ENCODE results near the gene HCFC1R1. TPM values are rescaled to one million over a fixed set of nuclear protein-coding genes. Genes with fewer than 3 reads are reported as not detected.

The HCFC1R1 gene
- polyA plus RNA-seq, 1 of the 3 experiments (the other 2 are of a cell fraction): 54.9 TPM

- no peak overlapping the region for H2AFZ ChIP-seq (ENCODE audit: low read depth)
- no peaks in the 10 kb centered on the region for H3K27me3 ChIP-seq (ENCODE audit: insufficient read depth)
- H3K4me2 ChIP-seq: no peak overlapping the region
- no peak overlapping the region for H3K27ac ChIP-seq (ENCODE audit: low read depth in 2 of 2, low read length in 1 of 2)
- DNase-seq: no peak
- H3K4me3 ChIP-seq (ENCODE audit: low read depth in 2 of 2, low read length in 1 of 2): no peak overlapping the region
- no peaks in the 10 kb centered on the region for H3K9me2 ChIP-seq
- H3K9me3 ChIP-seq: no peaks in the 10 kb centered on the region
- H3K4me1 ChIP-seq (ENCODE audit: control insufficient read depth in 1 of 2, insufficient read depth in 2 of 2, low read depth in 1 of 2, low read length in 1 of 2): peaks cover 0 to 12% of the 10 kb centered on the region in 2 experiments; a peak in 1 of 4 replicates
- POLR2A ChIA-PET: no interaction called here
- H3K36me3 ChIP-seq (replicated peaks in 1 of 2; ENCODE audit: control insufficient read depth in 1 of 2, insufficient read depth in 2 of 2, low read length in 1 of 2): no peaks in the 10 kb centered on the region
- no peaks in the 10 kb centered on the region for H3F3A ChIP-seq (replicated peaks; ENCODE audit: insufficient read depth)
- no peaks in the 10 kb centered on the region for H3K79me2 ChIP-seq (ENCODE audit: insufficient read depth)
- no peak overlapping the region for H3K9ac ChIP-seq
- TF ChIP-seq YY1 (IDR thresholded peaks at IDR 0.05; ENCODE audit: low read depth) (no peak), ELF1 (IDR thresholded peaks at IDR 0.05) (no peak), GABPA (IDR thresholded peaks at IDR 0.05; ENCODE audit: low read depth) (no peak), MEF2A (IDR thresholded peaks at IDR 0.05; ENCODE audit: borderline replicate concordance, low read depth) (no peak), TEAD4 (IDR thresholded peaks at IDR 0.05; ENCODE audit: borderline replicate concordance, insufficient read depth) (no peak), POLR2AphosphoS5 (IDR thresholded peaks at IDR 0.05; ENCODE audit: low read depth, low read length) (no peak), CHD2 (IDR thresholded peaks at IDR 0.05; ENCODE audit: low read length, partially characterized antibody) (no peak), RXRA (IDR thresholded peaks at IDR 0.05; ENCODE audit: borderline replicate concordance, low read depth) (no peak), EP300 (IDR thresholded peaks at IDR 0.05; ENCODE audit: borderline replicate concordance in 1 of 2, low read depth in 1 of 2, low read length in 1 of 2) (no peak), FOSL2 (IDR thresholded peaks at IDR 0.05; ENCODE audit: borderline replicate concordance, low read depth) (no peak), RCOR1 (IDR thresholded peaks at IDR 0.05; ENCODE audit: low read length) (no peak), USF1 (IDR thresholded peaks at IDR 0.05; ENCODE audit: borderline replicate concordance, low read depth) (no peak), NRF1 (IDR thresholded peaks at IDR 0.05; ENCODE audit: low read depth, low read length) (no peak), TCF12 (IDR thresholded peaks at IDR 0.05) (no peak), FOXJ3 (CRISPR knock-in tag; IDR thresholded peaks at IDR 0.05) (no peak)
- TF ChIP-seq, protein P1, sequence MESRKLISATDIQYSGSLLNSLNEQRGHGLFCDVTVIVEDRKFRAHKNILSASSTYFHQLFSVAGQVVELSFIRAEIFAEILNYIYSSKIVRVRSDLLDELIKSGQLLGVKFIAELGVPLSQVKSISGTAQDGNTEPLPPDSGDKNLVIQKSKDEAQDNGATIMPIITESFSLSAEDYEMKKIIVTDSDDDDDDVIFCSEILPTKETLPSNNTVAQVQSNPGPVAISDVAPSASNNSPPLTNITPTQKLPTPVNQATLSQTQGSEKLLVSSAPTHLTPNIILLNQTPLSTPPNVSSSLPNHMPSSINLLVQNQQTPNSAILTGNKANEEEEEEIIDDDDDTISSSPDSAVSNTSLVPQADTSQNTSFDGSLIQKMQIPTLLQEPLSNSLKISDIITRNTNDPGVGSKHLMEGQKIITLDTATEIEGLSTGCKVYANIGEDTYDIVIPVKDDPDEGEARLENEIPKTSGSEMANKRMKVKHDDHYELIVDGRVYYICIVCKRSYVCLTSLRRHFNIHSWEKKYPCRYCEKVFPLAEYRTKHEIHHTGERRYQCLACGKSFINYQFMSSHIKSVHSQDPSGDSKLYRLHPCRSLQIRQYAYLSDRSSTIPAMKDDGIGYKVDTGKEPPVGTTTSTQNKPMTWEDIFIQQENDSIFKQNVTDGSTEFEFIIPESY (IDR thresholded peaks at IDR 0.05; ENCODE audit: borderline replicate concordance, low read depth): no peak
- TF ChIP-seq, protein P2, sequence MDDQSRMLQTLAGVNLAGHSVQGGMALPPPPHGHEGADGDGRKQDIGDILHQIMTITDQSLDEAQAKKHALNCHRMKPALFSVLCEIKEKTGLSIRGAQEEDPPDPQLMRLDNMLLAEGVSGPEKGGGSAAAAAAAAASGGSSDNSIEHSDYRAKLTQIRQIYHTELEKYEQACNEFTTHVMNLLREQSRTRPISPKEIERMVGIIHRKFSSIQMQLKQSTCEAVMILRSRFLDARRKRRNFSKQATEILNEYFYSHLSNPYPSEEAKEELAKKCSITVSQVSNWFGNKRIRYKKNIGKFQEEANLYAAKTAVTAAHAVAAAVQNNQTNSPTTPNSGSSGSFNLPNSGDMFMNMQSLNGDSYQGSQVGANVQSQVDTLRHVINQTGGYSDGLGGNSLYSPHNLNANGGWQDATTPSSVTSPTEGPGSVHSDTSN (IDR thresholded peaks at IDR 0.05): no peak
- TF ChIP-seq, protein P3, sequence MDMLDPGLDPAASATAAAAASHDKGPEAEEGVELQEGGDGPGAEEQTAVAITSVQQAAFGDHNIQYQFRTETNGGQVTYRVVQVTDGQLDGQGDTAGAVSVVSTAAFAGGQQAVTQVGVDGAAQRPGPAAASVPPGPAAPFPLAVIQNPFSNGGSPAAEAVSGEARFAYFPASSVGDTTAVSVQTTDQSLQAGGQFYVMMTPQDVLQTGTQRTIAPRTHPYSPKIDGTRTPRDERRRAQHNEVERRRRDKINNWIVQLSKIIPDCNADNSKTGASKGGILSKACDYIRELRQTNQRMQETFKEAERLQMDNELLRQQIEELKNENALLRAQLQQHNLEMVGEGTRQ (IDR thresholded peaks at IDR 0.05; ENCODE audit: borderline replicate concordance, low read depth, low read length): no peak
- TF ChIP-seq, protein P4, sequence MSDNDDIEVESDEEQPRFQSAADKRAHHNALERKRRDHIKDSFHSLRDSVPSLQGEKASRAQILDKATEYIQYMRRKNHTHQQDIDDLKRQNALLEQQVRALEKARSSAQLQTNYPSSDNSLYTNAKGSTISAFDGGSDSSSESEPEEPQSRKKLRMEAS (IDR thresholded peaks at IDR 0.05; ENCODE audit: low read depth): no peak
- H4K20me1 ChIP-seq (ENCODE audit: insufficient read depth): no peaks in the 10 kb centered on the region
- 85% methylated on average over 14 of the region's 14 CpGs for WGBS (ENCODE audit: low lambda C conversion rate)
- CTCF ChIA-PET: interaction anchor here (1.0 to 4.1 kb wide), 15 partner anchors 12 to 110 kb away, joined by 3 to 63 read pairs (median 23); partner anchors contain the start of genes ZNF213 and ZSCAN10
These were observed 36.8 kb upstream of the HCFC1R1 start for GRCh38 chr16:3060339-3061127.
